ENCODE measurements around the gene TFDP1.

DNA sequence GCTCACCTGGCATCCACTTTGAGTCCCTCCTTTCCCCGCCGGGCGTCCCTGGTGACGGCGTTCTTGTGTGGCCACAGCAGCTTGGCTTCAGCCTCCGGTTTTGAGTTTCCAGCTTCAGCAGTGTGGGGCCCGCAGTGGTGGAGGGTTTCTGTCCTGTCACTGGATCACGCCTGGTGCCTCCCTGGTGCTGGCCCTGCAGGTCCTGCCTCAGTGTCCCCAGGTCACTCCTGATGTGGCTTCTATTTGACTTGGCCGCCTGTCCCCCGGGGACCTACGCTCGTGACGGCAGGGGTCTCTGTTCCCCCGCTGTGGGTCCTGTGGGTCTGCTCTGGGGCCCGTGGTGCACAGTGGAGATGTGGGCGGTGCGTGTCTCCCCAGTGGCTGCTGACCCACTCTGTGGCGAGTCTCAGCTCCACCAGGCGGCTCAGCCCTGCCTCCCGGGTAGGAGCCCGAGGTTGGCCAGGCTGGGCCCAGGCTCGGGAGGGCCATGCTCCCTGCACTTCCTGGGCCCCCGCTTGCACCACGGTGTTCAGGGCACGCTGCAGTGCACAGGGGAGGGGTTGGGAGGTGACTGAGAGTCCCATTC is 71.5 kb downstream of the TFDP1 start:
- TF ChIP-seq, protein P1, sequence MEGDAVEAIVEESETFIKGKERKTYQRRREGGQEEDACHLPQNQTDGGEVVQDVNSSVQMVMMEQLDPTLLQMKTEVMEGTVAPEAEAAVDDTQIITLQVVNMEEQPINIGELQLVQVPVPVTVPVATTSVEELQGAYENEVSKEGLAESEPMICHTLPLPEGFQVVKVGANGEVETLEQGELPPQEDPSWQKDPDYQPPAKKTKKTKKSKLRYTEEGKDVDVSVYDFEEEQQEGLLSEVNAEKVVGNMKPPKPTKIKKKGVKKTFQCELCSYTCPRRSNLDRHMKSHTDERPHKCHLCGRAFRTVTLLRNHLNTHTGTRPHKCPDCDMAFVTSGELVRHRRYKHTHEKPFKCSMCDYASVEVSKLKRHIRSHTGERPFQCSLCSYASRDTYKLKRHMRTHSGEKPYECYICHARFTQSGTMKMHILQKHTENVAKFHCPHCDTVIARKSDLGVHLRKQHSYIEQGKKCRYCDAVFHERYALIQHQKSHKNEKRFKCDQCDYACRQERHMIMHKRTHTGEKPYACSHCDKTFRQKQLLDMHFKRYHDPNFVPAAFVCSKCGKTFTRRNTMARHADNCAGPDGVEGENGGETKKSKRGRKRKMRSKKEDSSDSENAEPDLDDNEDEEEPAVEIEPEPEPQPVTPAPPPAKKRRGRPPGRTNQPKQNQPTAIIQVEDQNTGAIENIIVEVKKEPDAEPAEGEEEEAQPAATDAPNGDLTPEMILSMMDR (IDR thresholded peaks at IDR 0.05; ENCODE audit: insufficient read depth, low read length, poor library complexity, severe bottlenecking) = no peak
- no peak for TF ChIP-seq EZH2phosphoT487 (conservative IDR thresholded peaks at IDR 0.05; ENCODE audit: low read length)
